NT2/D1 (cell line): ENCODE data around the gene NAV2.

ENCODE experiments used
- YY1 ChIP-seq: IDR thresholded peaks from 2 replicates; pipeline ENCODE4 v1.6.1; 2011; ENCODE audit not compliant: insufficient read length, insufficient read depth
- ZNF274 ChIP-seq: IDR thresholded peaks from 2 replicates; pipeline ENCODE4 v1.6.1; 2011; ENCODE audit warnings: mild to moderate bottlenecking, low read depth, low read length

- TF ChIP-seq ZNF274: no peak
- TF ChIP-seq YY1: no peak
Measured at GRCh38 chr11:19989191-19989590, 276.6 kb downstream of the NAV2 start.
